Right ventricle myocardium superior (tissue), 1 donor: ENCODE measurements around the gene THSD4. TPM values are rescaled to one million over a fixed set of nuclear protein-coding genes. Genes with fewer than 3 reads are reported as not detected.
A peak's percentile ranks its signal among the peaks of the same experiment; 100 is the strongest.

Source experiments
- ATAC-seq: fragments of 200-7000 bp; cut with Tn5 transposase; one replicate; pipeline ENCODE4 v1.9.1; 2020; ENCODE audit warnings: mild to moderate bottlenecking; ENCODE audit not compliant: poor library complexity
- DNase-seq: peaks from one replicate; pipeline ENCODE4 v3.0.0-alpha.2; 2020
- intact Hi-C: fragments of 100-400 bp; cut with DNase I; formaldehyde crosslinking; loops from one replicate; pipeline ENCODE4 v1.11.2; 2022
- total RNA-seq: library from RNA; stranded (reverse); fragmentation: NEBNext Ultra II Directional; extraction: Animal tissue kit (Norgen Biotek cat#: 25700); gene quantifications from one replicate; pipeline ENCODE4 v1.2.1, GENCODE V29; 2021
- donor health status: DM: no; HTN: yes; CAD: no; lungs with severe emphysema.

The THSD4 gene
- total RNA-seq, 1 donor from 2014 or later: 75.6 TPM

- intact Hi-C loops: no loop called here
Observed at GRCh38 chr15:71136159-71136783, 21.0 kb downstream of the THSD4 start.

DNA sequence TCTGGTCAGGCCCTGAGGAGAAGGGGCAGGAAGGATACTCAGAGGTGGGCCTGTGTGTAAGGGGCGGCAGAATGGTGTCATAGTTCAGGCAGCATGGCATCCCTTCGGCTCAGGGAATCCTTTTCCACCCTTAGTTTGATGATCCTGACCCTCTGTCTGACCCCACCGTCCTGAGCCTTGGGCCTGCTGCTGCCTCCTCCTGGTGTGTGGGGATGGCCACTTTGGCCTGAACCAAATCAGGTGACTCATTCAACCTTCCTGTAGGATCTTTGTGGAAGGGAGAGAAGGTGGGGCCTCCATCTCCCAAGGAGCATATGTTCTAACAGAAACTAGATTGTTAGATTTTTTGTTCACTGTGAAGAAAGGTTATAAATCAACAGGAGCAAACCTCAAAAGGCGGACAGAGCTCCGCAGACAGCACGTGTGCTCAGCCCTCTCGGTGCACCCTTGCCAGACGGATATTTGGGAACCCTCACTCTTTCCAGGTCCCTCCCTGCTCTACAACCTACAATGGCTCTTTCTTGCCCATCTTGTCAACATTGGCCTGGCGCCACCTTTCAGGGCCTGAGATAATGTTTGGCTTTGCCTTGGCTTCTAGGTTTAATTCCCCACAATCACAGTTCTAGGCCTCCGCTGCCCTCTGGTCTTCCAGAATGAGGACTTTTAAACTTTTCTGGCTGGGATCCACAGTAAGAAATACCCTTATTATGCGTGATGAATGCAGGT is 21.7 kb downstream of the THSD4 start:
- ATAC-seq (no peak), DNase-seq (no peak)
- intact Hi-C loops: no loop called here

More at GRCh38 chr15:71136159-71136783, 21.0 kb downstream of the THSD4 start:
- DNase-seq (no peak), ATAC-seq (peak; percentile 21)

- ATAC-seq (no peak), DNase-seq (no peak)
- intact Hi-C loops: no loop called here
Observed at GRCh38 chr15:71138473-71138872, 23.2 kb downstream of the THSD4 start.

DNA sequence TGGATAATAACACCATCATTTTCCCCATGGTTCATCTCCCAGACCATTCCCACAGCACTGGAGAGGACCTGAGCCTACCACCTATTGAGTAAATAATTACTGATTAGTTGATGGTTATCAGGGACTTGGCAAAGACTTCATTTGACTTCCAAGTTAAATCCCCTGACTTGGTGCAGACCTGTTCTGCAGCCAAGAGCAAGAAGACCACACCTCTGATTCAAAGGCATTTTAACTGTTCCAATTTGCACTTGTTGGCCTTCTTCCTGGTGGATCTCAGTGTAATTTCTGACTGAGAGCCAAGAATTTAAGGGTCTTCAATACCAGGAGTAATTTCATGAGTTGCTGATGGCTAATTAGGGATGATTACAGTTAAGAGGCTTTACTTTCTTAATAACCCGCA is 24.0 kb downstream of the THSD4 start:
- DNase-seq: no peak
- intact Hi-C loops: no loop called here
- ATAC-seq: no peak

DNA sequence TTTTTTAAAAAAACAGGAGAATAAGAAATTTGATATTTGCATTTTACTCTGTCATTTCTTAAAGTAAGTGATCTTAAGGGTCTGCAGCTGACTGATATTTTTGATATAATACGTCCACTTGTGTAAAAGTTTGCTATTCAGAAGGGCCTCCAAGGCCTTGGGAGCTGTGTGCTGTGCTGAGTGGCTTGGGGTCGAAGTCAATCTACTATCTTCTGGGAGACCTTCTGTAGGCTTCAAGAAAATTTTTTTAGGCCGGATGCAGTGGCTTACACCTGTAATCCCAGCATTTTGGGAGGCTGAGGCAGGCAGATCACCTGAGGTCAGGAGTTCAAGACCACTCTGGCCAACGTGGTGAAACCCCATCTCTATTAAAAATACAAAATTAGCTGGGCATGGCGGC is 26.3 kb downstream of the THSD4 start:
- no peak for ATAC-seq
- intact Hi-C loops: no loop called here
- DNase-seq: no peak

GRCh38 chr15:71142780-71143179 is 27.5 kb downstream of the THSD4 start:
- ATAC-seq: no peak
- intact Hi-C loops: no loop called here
- no peak for DNase-seq

DNA sequence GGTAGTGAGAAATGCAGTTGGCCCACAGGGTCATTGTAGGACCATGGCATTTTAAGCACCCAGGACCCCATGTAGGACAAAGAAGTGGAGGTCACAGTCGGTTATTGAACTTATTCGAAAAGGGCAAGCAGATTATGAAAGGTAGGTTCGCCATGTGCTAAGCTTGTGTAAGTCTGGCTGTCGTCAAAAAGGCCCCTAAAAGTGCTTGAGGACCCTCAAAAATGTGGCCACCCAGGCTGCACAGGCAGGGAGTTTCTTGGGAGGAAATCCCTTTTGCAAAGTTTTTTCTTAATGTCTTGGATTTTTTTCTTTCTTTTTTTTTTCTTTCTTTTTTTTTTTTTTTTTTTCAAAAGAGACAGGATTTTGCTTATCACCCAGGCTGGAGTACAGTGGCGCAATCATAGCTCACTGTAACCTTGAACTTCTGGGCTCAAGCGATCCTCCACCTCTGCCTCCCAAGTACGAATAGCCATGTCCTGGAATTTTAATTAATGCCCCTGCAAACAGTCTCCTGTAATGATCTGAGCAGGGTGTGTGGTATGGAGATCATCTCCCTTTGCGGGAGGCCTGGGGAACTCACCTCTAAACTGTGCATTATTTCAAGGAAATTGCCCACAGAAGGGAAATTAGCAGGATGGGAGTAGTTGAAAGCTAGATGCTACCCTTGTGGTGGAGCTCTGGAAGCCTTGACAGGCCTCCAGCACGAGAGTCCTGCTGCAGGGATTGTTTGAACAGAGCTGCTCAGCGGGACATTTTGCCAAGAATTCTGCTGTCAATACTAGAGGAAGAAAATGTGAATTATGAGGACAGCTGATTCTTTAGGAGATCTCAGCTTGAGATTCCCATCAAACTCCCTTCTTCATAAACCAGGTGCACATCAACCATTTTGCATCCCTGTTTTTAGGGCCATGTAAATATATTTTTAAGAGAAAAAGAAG is 28.4 kb downstream of the THSD4 start:
- ATAC-seq (peak; percentile 26), DNase-seq (no peak)
- intact Hi-C loops: no loop called here

DNA sequence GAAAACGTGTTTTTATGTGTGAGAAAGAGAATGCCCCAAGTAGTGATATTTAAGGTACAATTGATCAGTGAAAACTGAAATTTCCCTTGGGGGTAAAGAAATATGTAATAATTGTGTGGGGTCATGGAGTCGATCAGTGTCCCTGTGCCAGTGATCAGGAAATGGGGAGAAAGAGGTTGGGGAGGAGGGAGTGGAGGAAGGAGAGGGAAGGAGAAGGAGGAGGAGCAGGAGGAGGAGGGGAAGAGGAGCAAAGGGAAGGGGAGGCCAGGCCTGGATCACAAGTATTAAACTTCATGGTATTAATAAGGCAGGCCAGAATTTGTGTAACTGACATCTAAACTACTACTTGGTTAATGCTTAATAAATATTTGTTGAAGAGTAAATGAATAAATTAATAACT is 30.4 kb downstream of the THSD4 start:
- intact Hi-C loops: no loop called here
- no peak for ATAC-seq

DNA sequence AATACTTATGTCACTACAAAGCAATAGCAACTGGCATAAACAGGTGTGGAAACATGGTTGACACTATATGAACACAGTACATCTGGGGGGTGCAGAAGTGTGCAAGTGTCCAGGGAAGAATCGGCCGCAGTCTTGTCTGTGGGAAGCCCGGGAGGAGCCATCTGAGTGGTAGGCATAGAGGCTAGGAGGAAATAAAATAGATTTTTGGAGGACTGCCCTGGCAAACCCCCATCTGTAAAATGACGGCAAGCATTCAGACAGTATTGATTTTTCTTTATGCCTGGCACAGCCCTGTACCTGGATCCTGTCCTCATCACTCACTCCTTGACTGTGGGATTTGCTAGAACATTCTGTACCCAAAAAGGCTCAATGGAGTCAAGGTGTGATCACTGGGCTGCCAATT is 31.3 kb downstream of the THSD4 start:
- DNase-seq (no peak), ATAC-seq (no peak)
- intact Hi-C loops: no loop called here

More for the DNA sequence above, 30.4 kb downstream of the THSD4 start:
- no peak for DNase-seq

GRCh38 chr15:71148048-71148447 is 32.8 kb downstream of the THSD4 start:
- ATAC-seq: peak; percentile 59
- intact Hi-C loops: no loop called here
- no peak for DNase-seq

GRCh38 chr15:71149646-71150557 is 34.6 kb downstream of the THSD4 start:
- peak; percentile 57 for DNase-seq
- intact Hi-C loops: no loop called here
- ATAC-seq: peak; percentile 77

- DNase-seq (no peak), ATAC-seq (no peak)
- intact Hi-C loops: no loop called here
Observed at GRCh38 chr15:71151081-71151480, 35.8 kb downstream of the THSD4 start.

GRCh38 chr15:71152542-71152941 is 37.3 kb downstream of the THSD4 start:
- ATAC-seq: no peak
- no peak for DNase-seq
- intact Hi-C loops: no loop called here

DNA sequence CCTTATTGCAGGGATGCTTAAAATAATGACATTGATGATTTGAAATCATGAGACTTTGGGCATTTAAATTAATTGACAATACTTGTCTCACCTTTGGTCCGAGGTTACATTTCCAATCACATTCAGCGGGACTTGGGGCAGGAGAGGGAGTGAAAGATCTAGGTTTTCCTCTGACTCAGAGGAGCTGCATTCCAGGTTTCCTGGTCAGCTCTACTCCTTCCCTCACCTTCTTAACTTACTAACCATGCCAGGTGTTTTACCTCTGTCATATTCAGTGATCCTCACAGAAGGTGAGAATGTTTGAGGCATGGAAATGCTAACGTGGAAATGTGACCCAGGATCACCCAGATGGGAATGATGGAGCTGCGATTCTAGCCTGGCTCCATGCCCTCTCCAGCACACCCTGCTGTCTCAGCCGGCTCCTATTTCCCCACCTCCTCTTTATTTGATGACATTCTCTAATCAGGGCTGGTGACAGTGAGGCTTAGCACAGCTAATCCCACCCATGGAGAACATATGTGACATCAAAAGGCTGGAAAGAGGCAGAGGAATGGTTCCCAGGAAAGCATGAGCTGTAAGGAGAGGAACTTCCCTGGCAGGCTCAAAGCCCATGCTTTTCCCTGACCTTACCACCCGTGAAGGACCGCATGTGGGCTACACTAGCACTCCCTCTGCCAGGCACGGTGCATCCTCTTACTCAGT is 38.7 kb downstream of the THSD4 start:
- intact Hi-C loops: no loop called here
- no peak for DNase-seq
- peak; percentile 54 for ATAC-seq

GRCh38 chr15:71154607-71155200 is 39.4 kb downstream of the THSD4 start:
- intact Hi-C loops: no loop called here
- ATAC-seq: no peak

DNA sequence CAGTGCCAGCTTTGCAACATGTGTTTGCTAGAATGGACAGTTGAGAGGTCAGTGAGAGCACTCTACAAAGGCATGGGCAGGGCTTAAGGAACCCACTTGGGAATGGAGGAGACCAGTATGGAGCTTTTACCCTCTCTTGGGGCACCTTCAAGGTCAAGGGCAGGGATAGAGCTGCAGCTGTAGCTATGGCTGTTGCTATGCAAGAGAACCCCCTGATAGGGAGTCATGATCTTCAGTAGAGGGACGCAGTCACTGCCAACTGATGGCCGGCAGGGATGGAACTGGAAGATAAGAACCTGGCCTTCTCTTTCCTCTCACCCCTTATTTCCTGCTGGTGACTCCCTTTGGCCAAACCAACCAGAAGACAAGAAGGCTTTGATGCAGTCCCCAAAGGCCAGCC is 40.3 kb downstream of the THSD4 start:
- no peak for ATAC-seq

More at GRCh38 chr15:71154607-71155200, 39.4 kb downstream of the THSD4 start:
- no peak for DNase-seq

DNA sequence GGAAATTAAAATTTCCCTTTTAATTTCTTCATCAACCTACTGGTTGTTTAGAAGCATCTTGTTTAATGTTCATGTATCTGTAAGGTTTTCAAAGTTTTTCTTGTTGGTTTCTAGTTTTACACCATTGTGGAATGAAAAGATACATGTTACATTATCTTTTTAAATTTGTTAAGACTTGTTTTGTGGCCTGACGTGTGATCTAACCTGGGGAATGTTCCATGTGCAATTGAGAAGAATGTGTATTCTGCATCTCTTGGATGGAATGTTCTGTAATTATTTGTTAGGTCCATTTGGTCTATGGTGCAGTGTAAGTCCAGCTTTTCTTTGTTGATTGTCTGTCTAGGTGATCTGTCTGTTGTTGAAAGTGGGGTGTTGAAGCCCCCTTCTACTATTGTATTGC is 45.7 kb downstream of the THSD4 start:
- intact Hi-C loops: no loop called here
- DNase-seq (no peak), ATAC-seq (no peak)

More for the DNA sequence above, 40.3 kb downstream of the THSD4 start:
- DNase-seq: no peak
- intact Hi-C loops: no loop called here
